HEK293 (cell line): ENCODE measurements around the gene UNG.

Experiments
- CTCF ChIA-PET: fragments of 350-600 bp; formaldehyde crosslinking; extraction: SDS; loops from one replicate; lab custom pipeline; 2021; ENCODE audit warnings: antibody characterized with exemption; lab: Yijun Ruan, JAX
- POLR2A ChIA-PET: fragments of 300-600 bp; formaldehyde crosslinking; extraction: SDS; loops from one replicate; lab custom pipeline; 2020; ENCODE audit warnings: antibody characterized with exemption, inconsistent platforms; lab: Yijun Ruan, JAX
- H3K27ac ChIP-seq: fragments of 200-500 bp; sonication (Bioruptor generic); 2 replicates; pipeline ENCODE4 v1.5.1; 2014; ENCODE audit warnings: low read depth, low read length, control low read depth, inconsistent platforms; ENCODE audit errors: extremely low read depth
- H3K36me3 ChIP-seq, 2 experiments: fragments of 200-500 bp in 1 of 2; sonication (Bioruptor generic) in 1 of 2; 1 replicate in 1 of 2; 2 replicates in 1 of 2; pipeline ENCODE4 v1.5.1; 2014 to 2017; ENCODE audit warnings: inconsistent platforms in 2 of 2, low read length in 2 of 2; ENCODE audit not compliant: control insufficient read depth in 2 of 2, insufficient read depth in 1 of 2
- H3K4me1 ChIP-seq: fragments of 200-500 bp; sonication (Bioruptor generic); 2 replicates; pipeline ENCODE4 v1.5.1; 2014; ENCODE audit warnings: mild to moderate bottlenecking, low read length, inconsistent platforms; ENCODE audit not compliant: control insufficient read depth, insufficient read depth
- H3K4me3 ChIP-seq: 2 replicates; pipeline ENCODE4 v1.5.1; 2011; ENCODE audit warnings: low read depth, mild to moderate bottlenecking, control low read depth, low read length, moderate library complexity
- H3K9me3 ChIP-seq: fragments of 200-500 bp; sonication (Bioruptor generic); 2 replicates; pipeline ENCODE4 v1.5.1; 2014; ENCODE audit warnings: low read depth, low read length, inconsistent platforms; ENCODE audit not compliant: control insufficient read depth, insufficient read depth
- GFI1B ChIP-seq: fragments of 450-650 bp; formaldehyde crosslinking; IDR thresholded peaks from 2 replicates; pipeline ENCODE4 v1.5.1; 2016; ENCODE audit warnings: missing biosample characterization, missing genetic modification characterization
- HOXD13 ChIP-seq: sonication (generic); formaldehyde crosslinking; IDR thresholded peaks from 2 replicates; pipeline ENCODE4 v1.8.0; 2022; ENCODE audit warnings: missing genetic modification reagents, borderline replicate concordance
- PRDM6 ChIP-seq: fragments of 450-650 bp; formaldehyde crosslinking; IDR thresholded peaks from 2 replicates; pipeline ENCODE4 v1.5.1; 2017; ENCODE audit warnings: missing biosample characterization, missing genetic modification characterization
- TRIM28 ChIP-seq: IDR thresholded peaks from 2 replicates; pipeline ENCODE4 v1.6.1; 2011; ENCODE audit warnings: low read length, control low read depth, borderline replicate concordance
- ZBTB10 ChIP-seq: fragments of 450-650 bp; formaldehyde crosslinking; IDR thresholded peaks from 2 replicates; pipeline ENCODE4 v1.5.1; 2016; ENCODE audit warnings: missing biosample characterization, missing genetic modification characterization
- ZFP3 ChIP-seq: fragments of 450-650 bp; formaldehyde crosslinking; IDR thresholded peaks from 2 replicates; pipeline ENCODE4 v1.5.1; 2016; ENCODE audit warnings: low read depth, missing biosample characterization, missing genetic modification characterization
- ZNF157 ChIP-seq: fragments of 450-650 bp; formaldehyde crosslinking; IDR thresholded peaks from 2 replicates; pipeline ENCODE4 v1.5.1; 2016; ENCODE audit warnings: missing biosample characterization, missing genetic modification characterization
- ZNF37A ChIP-seq: fragments of 450-650 bp; IDR thresholded peaks from 2 replicates; pipeline ENCODE4 v1.5.1; 2018; ENCODE audit warnings: missing biosample characterization, missing genetic modification characterization
- ZNF701 ChIP-seq: fragments of 450-650 bp; formaldehyde crosslinking; IDR thresholded peaks from 2 replicates; pipeline ENCODE4 v1.5.1; 2016; ENCODE audit warnings: missing biosample characterization, missing genetic modification characterization
- ZXDB ChIP-seq: fragments of 450-650 bp; formaldehyde crosslinking; IDR thresholded peaks from 2 replicates; pipeline ENCODE4 v1.5.1; 2016; ENCODE audit warnings: missing biosample characterization, missing genetic modification characterization
- TF ChIP-seq, protein P1 (sequence below): fragments of 450-650 bp; formaldehyde crosslinking; IDR thresholded peaks from 2 replicates; pipeline ENCODE4 v1.5.1; 2016; ENCODE audit warnings: missing biosample characterization, missing genetic modification characterization
- TF ChIP-seq, protein P2 (sequence below): fragments of 450-650 bp; formaldehyde crosslinking; IDR thresholded peaks from 2 replicates; pipeline ENCODE4 v1.5.1; 2016; ENCODE audit warnings: missing biosample characterization, missing genetic modification characterization
- TF ChIP-seq, protein P3 (sequence below): fragments of 450-650 bp; formaldehyde crosslinking; IDR thresholded peaks from 2 replicates; pipeline ENCODE4 v1.5.1; 2016; ENCODE audit warnings: missing biosample characterization, missing genetic modification characterization
- TF ChIP-seq, protein P4 (sequence below): fragments of 450-650 bp; formaldehyde crosslinking; IDR thresholded peaks from 2 replicates; pipeline ENCODE4 v1.5.1; 2016; ENCODE audit warnings: missing biosample characterization, missing genetic modification characterization

The UNG gene

GRCh38 chr12:109084425-109084824 lies 13.0 kb upstream of the UNG start:
- CTCF ChIA-PET, result interaction anchor here (0.7 to 1.4 kb wide), 2 partner anchors 9 to 131 kb away, joined by 3 to 10 read pairs; partner anchors contain the start of gene ALKBH2
- Histone ChIP-seq H3K9me3 (no peaks in the 10 kb centered on the region), H3K4me3 (no peak overlapping the region), H3K27ac (no peak overlapping the region), H3K36me3 (peaks cover 22 to 93% of the 10 kb centered on the region in 2 experiments), H3K4me1 (no peaks in the 10 kb centered on the region)
- POLR2A ChIA-PET, result no interaction called here
- no peak for TF ChIP-seq HOXD13
- TF ChIP-seq ZFP3 (tag by site-specific recombination), result no peak
- no peak for TF ChIP-seq ZNF157 (tag by site-specific recombination)
- TF ChIP-seq, protein P1, sequence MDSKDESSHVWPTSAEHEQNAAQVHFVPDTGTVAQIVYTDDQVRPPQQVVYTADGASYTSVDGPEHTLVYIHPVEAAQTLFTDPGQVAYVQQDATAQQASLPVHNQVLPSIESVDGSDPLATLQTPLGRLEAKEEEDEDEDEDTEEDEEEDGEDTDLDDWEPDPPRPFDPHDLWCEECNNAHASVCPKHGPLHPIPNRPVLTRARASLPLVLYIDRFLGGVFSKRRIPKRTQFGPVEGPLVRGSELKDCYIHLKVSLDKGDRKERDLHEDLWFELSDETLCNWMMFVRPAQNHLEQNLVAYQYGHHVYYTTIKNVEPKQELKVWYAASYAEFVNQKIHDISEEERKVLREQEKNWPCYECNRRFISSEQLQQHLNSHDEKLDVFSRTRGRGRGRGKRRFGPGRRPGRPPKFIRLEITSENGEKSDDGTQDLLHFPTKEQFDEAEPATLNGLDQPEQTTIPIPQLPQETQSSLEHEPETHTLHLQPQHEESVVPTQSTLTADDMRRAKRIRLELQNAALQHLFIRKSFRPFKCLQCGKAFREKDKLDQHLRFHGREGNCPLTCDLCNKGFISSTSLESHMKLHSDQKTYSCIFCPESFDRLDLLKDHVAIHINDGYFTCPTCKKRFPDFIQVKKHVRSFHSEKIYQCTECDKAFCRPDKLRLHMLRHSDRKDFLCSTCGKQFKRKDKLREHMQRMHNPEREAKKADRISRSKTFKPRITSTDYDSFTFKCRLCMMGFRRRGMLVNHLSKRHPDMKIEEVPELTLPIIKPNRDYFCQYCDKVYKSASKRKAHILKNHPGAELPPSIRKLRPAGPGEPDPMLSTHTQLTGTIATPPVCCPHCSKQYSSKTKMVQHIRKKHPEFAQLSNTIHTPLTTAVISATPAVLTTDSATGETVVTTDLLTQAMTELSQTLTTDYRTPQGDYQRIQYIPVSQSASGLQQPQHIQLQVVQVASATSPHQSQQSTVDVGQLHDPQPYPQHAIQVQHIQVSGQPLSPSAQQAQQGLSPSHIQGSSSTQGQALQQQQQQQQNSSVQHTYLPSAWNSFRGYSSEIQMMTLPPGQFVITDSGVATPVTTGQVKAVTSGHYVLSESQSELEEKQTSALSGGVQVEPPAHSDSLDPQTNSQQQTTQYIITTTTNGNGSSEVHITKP (tag by site-specific recombination), result no peak
- TF ChIP-seq, protein P2, sequence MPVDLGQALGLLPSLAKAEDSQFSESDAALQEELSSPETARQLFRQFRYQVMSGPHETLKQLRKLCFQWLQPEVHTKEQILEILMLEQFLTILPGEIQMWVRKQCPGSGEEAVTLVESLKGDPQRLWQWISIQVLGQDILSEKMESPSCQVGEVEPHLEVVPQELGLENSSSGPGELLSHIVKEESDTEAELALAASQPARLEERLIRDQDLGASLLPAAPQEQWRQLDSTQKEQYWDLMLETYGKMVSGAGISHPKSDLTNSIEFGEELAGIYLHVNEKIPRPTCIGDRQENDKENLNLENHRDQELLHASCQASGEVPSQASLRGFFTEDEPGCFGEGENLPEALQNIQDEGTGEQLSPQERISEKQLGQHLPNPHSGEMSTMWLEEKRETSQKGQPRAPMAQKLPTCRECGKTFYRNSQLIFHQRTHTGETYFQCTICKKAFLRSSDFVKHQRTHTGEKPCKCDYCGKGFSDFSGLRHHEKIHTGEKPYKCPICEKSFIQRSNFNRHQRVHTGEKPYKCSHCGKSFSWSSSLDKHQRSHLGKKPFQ (tag by site-specific recombination), result no peak
- TF ChIP-seq ZNF701 (tag by site-specific recombination), result no peak
- TF ChIP-seq ZBTB10 (tag by site-specific recombination), result no peak
- no peak for TF ChIP-seq ZNF37A
- no peak for TF ChIP-seq ZXDB
- TF ChIP-seq TRIM28, result no peak
- no peak for TF ChIP-seq GFI1B (tag by site-specific recombination)
- TF ChIP-seq, protein P3, sequence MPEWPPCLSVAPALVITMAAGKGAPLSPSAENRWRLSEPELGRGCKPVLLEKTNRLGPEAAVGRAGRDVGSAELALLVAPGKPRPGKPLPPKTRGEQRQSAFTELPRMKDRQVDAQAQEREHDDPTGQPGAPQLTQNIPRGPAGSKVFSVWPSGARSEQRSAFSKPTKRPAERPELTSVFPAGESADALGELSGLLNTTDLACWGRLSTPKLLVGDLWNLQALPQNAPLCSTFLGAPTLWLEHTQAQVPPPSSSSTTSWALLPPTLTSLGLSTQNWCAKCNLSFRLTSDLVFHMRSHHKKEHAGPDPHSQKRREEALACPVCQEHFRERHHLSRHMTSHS (tag by site-specific recombination), result no peak
- TF ChIP-seq, protein P4, sequence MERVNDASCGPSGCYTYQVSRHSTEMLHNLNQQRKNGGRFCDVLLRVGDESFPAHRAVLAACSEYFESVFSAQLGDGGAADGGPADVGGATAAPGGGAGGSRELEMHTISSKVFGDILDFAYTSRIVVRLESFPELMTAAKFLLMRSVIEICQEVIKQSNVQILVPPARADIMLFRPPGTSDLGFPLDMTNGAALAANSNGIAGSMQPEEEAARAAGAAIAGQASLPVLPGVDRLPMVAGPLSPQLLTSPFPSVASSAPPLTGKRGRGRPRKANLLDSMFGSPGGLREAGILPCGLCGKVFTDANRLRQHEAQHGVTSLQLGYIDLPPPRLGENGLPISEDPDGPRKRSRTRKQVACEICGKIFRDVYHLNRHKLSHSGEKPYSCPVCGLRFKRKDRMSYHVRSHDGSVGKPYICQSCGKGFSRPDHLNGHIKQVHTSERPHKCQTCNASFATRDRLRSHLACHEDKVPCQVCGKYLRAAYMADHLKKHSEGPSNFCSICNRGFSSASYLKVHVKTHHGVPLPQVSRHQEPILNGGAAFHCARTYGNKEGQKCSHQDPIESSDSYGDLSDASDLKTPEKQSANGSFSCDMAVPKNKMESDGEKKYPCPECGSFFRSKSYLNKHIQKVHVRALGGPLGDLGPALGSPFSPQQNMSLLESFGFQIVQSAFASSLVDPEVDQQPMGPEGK (tag by site-specific recombination), result no peak
- no peak for TF ChIP-seq PRDM6
